HepG2 (cell line): Measurements from ENCODE around the gene MT1G. TPM values are rescaled to one million over a fixed set of nuclear protein-coding genes. Genes with fewer than 3 reads are reported as not detected.

Experiments used
- ARID2 ChIP-seq: sonication (generic); formaldehyde crosslinking; IDR thresholded peaks from 2 replicates; pipeline ENCODE4 v1.8.1; 2022; ENCODE audit warnings: mild to moderate bottlenecking, missing genetic modification reagents, borderline replicate concordance
- CSRNP1 ChIP-seq: sonication (generic); formaldehyde crosslinking; IDR thresholded peaks from 2 replicates; pipeline ENCODE4 v1.8.1; 2023; ENCODE audit warnings: mild to moderate bottlenecking, missing genetic modification reagents
- MATR3 ChIP-seq: sonication (generic); formaldehyde crosslinking; IDR thresholded peaks from 2 replicates; pipeline ENCODE4 v1.4.0; 2020; ENCODE audit warnings: missing genetic modification reagents
- MTERF4 ChIP-seq: sonication (generic); formaldehyde crosslinking; IDR thresholded peaks from 2 replicates; pipeline ENCODE4 v1.8.0; 2023; ENCODE audit warnings: mild to moderate bottlenecking, missing genetic modification reagents
- PATZ1 ChIP-seq: sonication (generic); formaldehyde crosslinking; IDR thresholded peaks from 2 replicates; pipeline ENCODE4 v1.4.0; 2020; ENCODE audit warnings: missing genetic modification reagents
- PHF21A ChIP-seq: sonication (generic); formaldehyde crosslinking; IDR thresholded peaks from 2 replicates; pipeline ENCODE4 v1.5.0; 2020; ENCODE audit warnings: mild to moderate bottlenecking, missing genetic modification reagents
- POGK ChIP-seq: sonication (generic); formaldehyde crosslinking; conservative IDR thresholded peaks from 2 replicates; pipeline ENCODE4 v1.8.0; 2022; ENCODE audit warnings: mild to moderate bottlenecking, moderate library complexity, missing genetic modification reagents
- ZBTB25 ChIP-seq: IDR thresholded peaks from 2 replicates; pipeline ENCODE4 v1.6.1; 2018; ENCODE audit warnings: missing genetic modification reagents
- ZNF687 ChIP-seq: sonication (generic); formaldehyde crosslinking; IDR thresholded peaks from 2 replicates; pipeline ENCODE4 v1.5.1; 2020; ENCODE audit warnings: mild to moderate bottlenecking, missing genetic modification reagents, moderate library complexity
- ZNF709 ChIP-seq: sonication (generic); formaldehyde crosslinking; IDR thresholded peaks from 2 replicates; pipeline ENCODE4 v1.5.0; 2020; ENCODE audit warnings: mild to moderate bottlenecking, missing genetic modification reagents
- ZNF747 ChIP-seq: sonication (generic); formaldehyde crosslinking; IDR thresholded peaks from 2 replicates; pipeline ENCODE4 v1.8.1; 2023; ENCODE audit warnings: missing genetic modification reagents, mild to moderate bottlenecking, borderline replicate concordance
- ZXDC ChIP-seq: sonication (generic); formaldehyde crosslinking; IDR thresholded peaks from 2 replicates; pipeline ENCODE4 v1.5.0; 2020; ENCODE audit warnings: mild to moderate bottlenecking, missing genetic modification reagents
- polyA plus RNA-seq, 8 experiments: library from polyadenylated mRNA; depleted of rRNA in 3 of 8; stranded (reverse) in 7 of 8; unstranded in 1 of 8; fragments of >200 nt; fragmentation: Illumina TruSeq in 4 of 8; extraction: Trizol in 4 of 8; gene quantifications; 2 replicates each; pipeline versions ENCODE4 v1.2.1 to v1.2.3, GENCODE V29; 2011 to 2016; ENCODE audit warnings: low read depth in 4 of 8, missing spikeins in 1 of 8, mixed read lengths in 1 of 8; ENCODE audit not compliant: insufficient read depth in 1 of 8
- total RNA-seq, 5 experiments: library from RNA; depleted of rRNA; stranded (reverse); fragments of >200 nt; fragmentation: Illumina TruSeq; extraction: Trizol; gene quantifications; 2 replicates each; pipeline ENCODE4 v1.2.3, GENCODE V29; 2016; ENCODE audit warnings: low read depth in 1 of 5

MT1G gene
- total and polyA plus RNA-seq, 2 of the 13 experiments (the other 11 are each of a cell fraction or from before 2014, with no cell fraction given) = 3.6 to 377 TPM

GRCh38 chr16:56681939-56682702 is 14.3 kb upstream of the MT1G start, which contains the start of gene MT1X (continued):
- TF ChIP-seq POGK (CRISPR knock-in tag) (peak; percentile 89), CSRNP1 (CRISPR knock-in tag) (peak; percentile 79; the same call in 1 of the 2 replicates), ZBTB25 (no peak), ZXDC (peak; percentile 72; the same call in 1 of the 2 replicates), MTERF4 (CRISPR knock-in tag) (no peak), ARID2 (CRISPR knock-in tag) (no peak; the same call in 1 of the 2 replicates), ZNF687 (CRISPR knock-in tag) (peak; percentile 95), MATR3 (CRISPR knock-in tag) (no peak), ZNF747 (no peak), PHF21A (CRISPR knock-in tag) (peak; percentile 84), ZNF709 (CRISPR knock-in tag) (no peak; the same call in 1 of the 2 replicates), PATZ1 (peak; percentile 78)
